GM23338 (cell line): ENCODE results near the gene BLOC1S3. TPM values are rescaled to one million over a fixed set of nuclear protein-coding genes. Genes with fewer than 3 reads are reported as not detected.

ENCODE experiments used
- ATAC-seq: fragments of 200-7000 bp; cut with Tn5 transposase; 3 replicates; pipeline ENCODE4 v1.9.1; 2020
- DNase-seq: peaks from one replicate; pipeline ENCODE4 v3.0.0-alpha.2; 2015; ENCODE audit warnings: low spot score
- H2AFZ ChIP-seq: fragments of 200-600 bp; sonication (generic); 2 replicates; pipeline ENCODE4 v1.8.0; 2016; ENCODE audit warnings: antibody characterized with exemption, mild to moderate bottlenecking, moderate library complexity
- H3F3A ChIP-seq: fragments of 200-600 bp; sonication (generic); replicated peaks from 2 replicates; pipeline ENCODE4 v1.8.0; 2017; ENCODE audit warnings: antibody characterized with exemption, mixed run types, low read depth
- H3K27ac ChIP-seq: fragments of 200-600 bp; sonication (generic); 2 replicates; pipeline ENCODE4 v1.6.1; 2016; ENCODE audit warnings: low read depth
- H3K27me3 ChIP-seq: fragments of 200-600 bp; sonication (generic); 2 replicates; pipeline ENCODE4 v1.8.0; 2016; ENCODE audit warnings: mild to moderate bottlenecking, mixed run types, moderate library complexity; ENCODE audit not compliant: insufficient read depth
- H3K36me3 ChIP-seq: fragments of 200-600 bp; sonication (generic); 2 replicates; pipeline ENCODE4 v1.8.0; 2016; ENCODE audit warnings: mild to moderate bottlenecking; ENCODE audit not compliant: insufficient read depth
- H3K4me1 ChIP-seq: fragments of 200-600 bp; sonication (generic); 2 replicates; pipeline ENCODE4 v1.8.0; 2016; ENCODE audit warnings: mild to moderate bottlenecking, moderate library complexity; ENCODE audit not compliant: insufficient read depth
- H3K4me2 ChIP-seq: fragments of 200-600 bp; sonication (generic); 2 replicates; pipeline ENCODE4 v1.7.1; 2017; ENCODE audit warnings: mixed run types
- H3K4me3 ChIP-seq: fragments of 200-600 bp; sonication (generic); 2 replicates; pipeline ENCODE4 v1.6.1; 2016; ENCODE audit warnings: mixed run types
- H3K79me2 ChIP-seq: fragments of 200-600 bp; sonication (generic); replicated peaks from 2 replicates; pipeline ENCODE4 v1.8.0; 2017; ENCODE audit warnings: mild to moderate bottlenecking; ENCODE audit not compliant: insufficient read depth
- H3K9me2 ChIP-seq: fragments of 200-600 bp; sonication (generic); 2 replicates; pipeline ENCODE4 v1.8.0; 2017; ENCODE audit not compliant: insufficient read depth
- H4K20me1 ChIP-seq: fragments of 200-600 bp; sonication (generic); replicated peaks from 2 replicates; pipeline ENCODE4 v1.8.0; 2017; ENCODE audit warnings: mild to moderate bottlenecking; ENCODE audit not compliant: insufficient read depth
- H3K27ac Mint-ChIP-seq: 2 replicates; pipeline ENCODE4 v1.8.0; 2020; ENCODE audit warnings: inconsistent platforms, mild to moderate bottlenecking, moderate library complexity, mixed read lengths
- H3K27me3 Mint-ChIP-seq: 3 replicates; pipeline ENCODE4 v1.8.0; 2022; ENCODE audit warnings: low read depth, mild to moderate bottlenecking, moderate library complexity, mixed read lengths, inconsistent platforms; ENCODE audit not compliant: insufficient read depth, poor library complexity
- H3K36me3 Mint-ChIP-seq: 3 replicates; pipeline ENCODE4 v1.8.0; 2021; ENCODE audit warnings: low read depth, mild to moderate bottlenecking, inconsistent platforms, moderate library complexity, mixed read lengths
- H3K4me1 Mint-ChIP-seq: 3 replicates; pipeline ENCODE4 v1.8.0; 2020; ENCODE audit warnings: mild to moderate bottlenecking, inconsistent platforms, mixed read lengths
- H3K4me3 Mint-ChIP-seq: 3 replicates; pipeline ENCODE4 v1.8.0; 2021; ENCODE audit warnings: moderate library complexity, mild to moderate bottlenecking, inconsistent platforms, mixed read lengths
- H3K9me3 Mint-ChIP-seq: 3 replicates; pipeline ENCODE4 v1.8.0; 2020; ENCODE audit warnings: moderate library complexity, mild to moderate bottlenecking, inconsistent platforms, mixed read lengths
- CREB1 ChIP-seq: fragments of 250-450 bp; sonication (Bioruptor Pico); IDR thresholded peaks from 2 replicates; pipeline ENCODE4 v1.5.0; 2020; ENCODE audit warnings: low read depth, mild to moderate bottlenecking, moderate library complexity
- NANOG ChIP-seq: IDR thresholded peaks from 2 replicates; pipeline ENCODE4 v1.6.1; 2016; ENCODE audit warnings: antibody characterized with exemption, borderline replicate concordance
- POLR2AphosphoS5 ChIP-seq: IDR thresholded peaks from 2 replicates; pipeline ENCODE4 v1.6.1; 2016; ENCODE audit warnings: antibody characterized with exemption, low read depth
- STAT1 ChIP-seq: IDR thresholded peaks from one replicate; pipeline ENCODE4 v1.6.1; 2016; ENCODE audit warnings: antibody characterized with exemption; ENCODE audit not compliant: unreplicated experiment
- ZNF114 ChIP-seq: fragments of 250-450 bp; sonication (Bioruptor Pico); IDR thresholded peaks from 2 replicates; pipeline ENCODE4 v1.5.0; 2020; ENCODE audit warnings: mild to moderate bottlenecking, moderate library complexity
- ZNF331 ChIP-seq: fragments of 250-450 bp; sonication (Bioruptor Pico); IDR thresholded peaks from 2 replicates; pipeline ENCODE4 v1.5.0; 2020; ENCODE audit warnings: low read depth, mild to moderate bottlenecking, moderate library complexity
- polyA plus RNA-seq: library from polyadenylated mRNA; unstranded; fragments of >200 nt; fragmentation: Nextera tagmentation; extraction: Ambion mirVana; gene quantifications from 2 replicates; pipeline ENCODE4 v1.2.1, GENCODE V29; 2016
- total RNA-seq: library from RNA; depleted of rRNA; stranded (reverse); fragments of >200 nt; shearing (Covaris generic); gene quantifications from 2 replicates; pipeline ENCODE4 v1.2.3, GENCODE V29; 2014
- TF ChIP-seq, protein P1 (sequence below): fragments of 250-450 bp; sonication (Bioruptor Pico); IDR thresholded peaks from 2 replicates; pipeline ENCODE4 v1.5.0; 2020; ENCODE audit warnings: mild to moderate bottlenecking, moderate library complexity
- TF ChIP-seq, protein P2 (sequence below): IDR thresholded peaks from one replicate; pipeline ENCODE4 v1.6.1; 2018; ENCODE audit warnings: antibody characterized with exemption; ENCODE audit not compliant: unreplicated experiment
- TF ChIP-seq, protein P3 (sequence below): IDR thresholded peaks from 2 replicates; pipeline ENCODE4 v1.6.1; 2016; ENCODE audit warnings: antibody characterized with exemption
- TF ChIP-seq, protein P4 (sequence below), 2 experiments: fragments of 200-600 bp in 1 of 2; sonication (generic) in 1 of 2; conservative IDR thresholded peaks; 2 replicates each; pipeline versions ENCODE4 v1.5.1 to v1.6.1; 2016 to 2017; ENCODE audit warnings: antibody characterized with exemption in 2 of 2, low read depth in 2 of 2, mild to moderate bottlenecking in 2 of 2, moderate library complexity in 1 of 2

Gene BLOC1S3
- total and polyA plus RNA-seq, 2 experiments from 2014 or later = 2.5 to 15.9 TPM

DNA sequence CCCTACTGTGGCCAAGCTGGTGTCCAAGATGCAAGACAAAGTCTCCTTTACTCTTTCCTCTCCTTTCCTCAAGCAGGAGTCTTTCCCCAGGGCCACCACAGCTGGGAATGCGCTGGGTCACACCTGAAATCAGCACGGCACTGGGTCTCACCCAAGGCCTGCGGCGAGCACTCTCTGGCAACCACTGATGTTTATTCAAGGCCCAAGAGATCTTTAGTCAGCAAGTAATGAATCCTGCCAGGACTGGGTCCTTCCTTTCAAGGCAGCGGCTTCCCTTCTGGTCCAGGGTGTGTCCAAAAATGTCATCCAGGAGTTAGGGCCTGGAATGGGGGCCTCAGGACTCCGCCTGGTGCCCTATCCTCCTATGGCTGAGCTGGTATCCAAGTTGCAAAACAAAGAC is 24.1 kb downstream of the BLOC1S3 start:
- DNase-seq (no peak), ATAC-seq (no peak)

DNA sequence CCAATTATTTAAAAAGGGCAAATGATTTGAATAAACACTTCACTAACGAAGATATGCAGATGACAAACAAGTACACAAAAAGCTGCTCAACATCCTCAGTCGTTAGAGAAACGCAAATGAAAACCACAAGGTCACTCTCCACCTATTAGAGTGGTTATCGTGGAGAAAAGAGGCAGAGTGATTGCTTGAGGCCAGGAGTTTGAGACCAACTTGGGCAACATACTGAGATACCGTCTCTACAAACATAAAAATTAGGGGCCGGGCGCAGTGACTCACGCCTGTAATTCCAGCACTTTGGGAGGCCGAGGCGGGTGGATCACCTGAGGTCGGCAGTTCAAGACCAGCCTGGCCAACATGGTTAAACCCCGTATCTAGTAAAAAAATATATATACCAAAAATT is 27.2 kb downstream of the BLOC1S3 start:
- Mint-ChIP-seq H3K36me3 (no peaks in the 10 kb centered on the region), H3K27ac (no peak overlapping the region), H3K27me3 (peaks cover 2% of the 10 kb centered on the region), H3K4me3 (no peak overlapping the region), H3K9me3 (no peaks in the 10 kb centered on the region), H3K4me1 (no peaks in the 10 kb centered on the region; the same call in 2 of the 3 replicates)
- H3K27me3 ChIP-seq = no peaks in the 10 kb centered on the region
- H3K4me3 ChIP-seq = no peak overlapping the region
- no peak overlapping the region for H3K27ac ChIP-seq
- H3K4me2 ChIP-seq = no peak overlapping the region
- no peaks in the 10 kb centered on the region for H3K36me3 ChIP-seq
- DNase-seq = no peak
- no peaks in the 10 kb centered on the region for H3K4me1 ChIP-seq
- no peaks in the 10 kb centered on the region for H3K79me2 ChIP-seq
- no peaks in the 10 kb centered on the region for H3F3A ChIP-seq
- no peaks in the 10 kb centered on the region for H4K20me1 ChIP-seq
- no peak for ATAC-seq
- H2AFZ ChIP-seq = no peak overlapping the region
- H3K9me2 ChIP-seq = no peaks in the 10 kb centered on the region
- TF ChIP-seq POLR2AphosphoS5 (no peak), NANOG (no peak), CREB1 (CRISPR knock-in tag) (no peak), STAT1 (no peak), ZNF114 (CRISPR knock-in tag) (no peak), ZNF331 (no peak)
- TF ChIP-seq, protein P1, sequence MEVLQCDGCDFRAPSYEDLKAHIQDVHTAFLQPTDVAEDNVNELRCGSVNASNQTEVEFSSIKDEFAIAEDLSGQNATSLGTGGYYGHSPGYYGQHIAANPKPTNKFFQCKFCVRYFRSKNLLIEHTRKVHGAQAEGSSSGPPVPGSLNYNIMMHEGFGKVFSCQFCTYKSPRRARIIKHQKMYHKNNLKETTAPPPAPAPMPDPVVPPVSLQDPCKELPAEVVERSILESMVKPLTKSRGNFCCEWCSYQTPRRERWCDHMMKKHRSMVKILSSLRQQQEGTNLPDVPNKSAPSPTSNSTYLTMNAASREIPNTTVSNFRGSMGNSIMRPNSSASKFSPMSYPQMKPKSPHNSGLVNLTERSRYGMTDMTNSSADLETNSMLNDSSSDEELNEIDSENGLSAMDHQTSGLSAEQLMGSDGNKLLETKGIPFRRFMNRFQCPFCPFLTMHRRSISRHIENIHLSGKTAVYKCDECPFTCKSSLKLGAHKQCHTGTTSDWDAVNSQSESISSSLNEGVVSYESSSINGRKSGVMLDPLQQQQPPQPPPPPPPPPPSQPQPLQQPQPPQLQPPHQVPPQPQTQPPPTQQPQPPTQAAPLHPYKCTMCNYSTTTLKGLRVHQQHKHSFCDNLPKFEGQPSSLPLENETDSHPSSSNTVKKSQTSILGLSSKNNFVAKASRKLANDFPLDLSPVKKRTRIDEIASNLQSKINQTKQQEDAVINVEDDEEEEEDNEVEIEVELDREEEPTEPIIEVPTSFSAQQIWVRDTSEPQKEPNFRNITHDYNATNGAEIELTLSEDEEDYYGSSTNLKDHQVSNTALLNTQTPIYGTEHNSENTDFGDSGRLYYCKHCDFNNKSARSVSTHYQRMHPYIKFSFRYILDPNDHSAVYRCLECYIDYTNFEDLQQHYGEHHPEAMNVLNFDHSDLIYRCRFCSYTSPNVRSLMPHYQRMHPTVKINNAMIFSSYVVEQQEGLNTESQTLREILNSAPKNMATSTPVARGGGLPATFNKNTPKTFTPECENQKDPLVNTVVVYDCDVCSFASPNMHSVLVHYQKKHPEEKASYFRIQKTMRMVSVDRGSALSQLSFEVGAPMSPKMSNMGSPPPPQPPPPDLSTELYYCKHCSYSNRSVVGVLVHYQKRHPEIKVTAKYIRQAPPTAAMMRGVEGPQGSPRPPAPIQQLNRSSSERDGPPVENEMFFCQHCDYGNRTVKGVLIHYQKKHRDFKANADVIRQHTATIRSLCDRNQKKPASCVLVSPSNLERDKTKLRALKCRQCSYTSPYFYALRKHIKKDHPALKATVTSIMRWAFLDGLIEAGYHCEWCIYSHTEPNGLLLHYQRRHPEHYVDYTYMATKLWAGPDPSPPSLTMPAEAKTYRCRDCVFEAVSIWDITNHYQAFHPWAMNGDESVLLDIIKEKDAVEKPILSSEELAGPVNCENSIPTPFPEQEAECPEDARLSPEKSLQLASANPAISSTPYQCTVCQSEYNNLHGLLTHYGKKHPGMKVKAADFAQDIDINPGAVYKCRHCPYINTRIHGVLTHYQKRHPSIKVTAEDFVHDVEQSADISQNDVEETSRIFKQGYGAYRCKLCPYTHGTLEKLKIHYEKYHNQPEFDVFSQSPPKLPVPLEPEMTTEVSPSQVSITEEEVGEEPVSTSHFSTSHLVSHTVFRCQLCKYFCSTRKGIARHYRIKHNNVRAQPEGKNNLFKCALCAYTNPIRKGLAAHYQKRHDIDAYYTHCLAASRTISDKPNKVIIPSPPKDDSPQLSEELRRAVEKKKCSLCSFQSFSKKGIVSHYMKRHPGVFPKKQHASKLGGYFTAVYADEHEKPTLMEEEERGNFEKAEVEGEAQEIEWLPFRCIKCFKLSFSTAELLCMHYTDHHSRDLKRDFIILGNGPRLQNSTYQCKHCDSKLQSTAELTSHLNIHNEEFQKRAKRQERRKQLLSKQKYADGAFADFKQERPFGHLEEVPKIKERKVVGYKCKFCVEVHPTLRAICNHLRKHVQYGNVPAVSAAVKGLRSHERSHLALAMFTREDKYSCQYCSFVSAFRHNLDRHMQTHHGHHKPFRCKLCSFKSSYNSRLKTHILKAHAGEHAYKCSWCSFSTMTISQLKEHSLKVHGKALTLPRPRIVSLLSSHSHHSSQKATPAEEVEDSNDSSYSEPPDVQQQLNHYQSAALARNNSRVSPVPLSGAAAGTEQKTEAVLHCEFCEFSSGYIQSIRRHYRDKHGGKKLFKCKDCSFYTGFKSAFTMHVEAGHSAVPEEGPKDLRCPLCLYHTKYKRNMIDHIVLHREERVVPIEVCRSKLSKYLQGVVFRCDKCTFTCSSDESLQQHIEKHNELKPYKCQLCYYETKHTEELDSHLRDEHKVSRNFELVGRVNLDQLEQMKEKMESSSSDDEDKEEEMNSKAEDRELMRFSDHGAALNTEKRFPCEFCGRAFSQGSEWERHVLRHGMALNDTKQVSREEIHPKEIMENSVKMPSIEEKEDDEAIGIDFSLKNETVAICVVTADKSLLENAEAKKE (CRISPR knock-in tag) = no peak
- TF ChIP-seq, protein P2, sequence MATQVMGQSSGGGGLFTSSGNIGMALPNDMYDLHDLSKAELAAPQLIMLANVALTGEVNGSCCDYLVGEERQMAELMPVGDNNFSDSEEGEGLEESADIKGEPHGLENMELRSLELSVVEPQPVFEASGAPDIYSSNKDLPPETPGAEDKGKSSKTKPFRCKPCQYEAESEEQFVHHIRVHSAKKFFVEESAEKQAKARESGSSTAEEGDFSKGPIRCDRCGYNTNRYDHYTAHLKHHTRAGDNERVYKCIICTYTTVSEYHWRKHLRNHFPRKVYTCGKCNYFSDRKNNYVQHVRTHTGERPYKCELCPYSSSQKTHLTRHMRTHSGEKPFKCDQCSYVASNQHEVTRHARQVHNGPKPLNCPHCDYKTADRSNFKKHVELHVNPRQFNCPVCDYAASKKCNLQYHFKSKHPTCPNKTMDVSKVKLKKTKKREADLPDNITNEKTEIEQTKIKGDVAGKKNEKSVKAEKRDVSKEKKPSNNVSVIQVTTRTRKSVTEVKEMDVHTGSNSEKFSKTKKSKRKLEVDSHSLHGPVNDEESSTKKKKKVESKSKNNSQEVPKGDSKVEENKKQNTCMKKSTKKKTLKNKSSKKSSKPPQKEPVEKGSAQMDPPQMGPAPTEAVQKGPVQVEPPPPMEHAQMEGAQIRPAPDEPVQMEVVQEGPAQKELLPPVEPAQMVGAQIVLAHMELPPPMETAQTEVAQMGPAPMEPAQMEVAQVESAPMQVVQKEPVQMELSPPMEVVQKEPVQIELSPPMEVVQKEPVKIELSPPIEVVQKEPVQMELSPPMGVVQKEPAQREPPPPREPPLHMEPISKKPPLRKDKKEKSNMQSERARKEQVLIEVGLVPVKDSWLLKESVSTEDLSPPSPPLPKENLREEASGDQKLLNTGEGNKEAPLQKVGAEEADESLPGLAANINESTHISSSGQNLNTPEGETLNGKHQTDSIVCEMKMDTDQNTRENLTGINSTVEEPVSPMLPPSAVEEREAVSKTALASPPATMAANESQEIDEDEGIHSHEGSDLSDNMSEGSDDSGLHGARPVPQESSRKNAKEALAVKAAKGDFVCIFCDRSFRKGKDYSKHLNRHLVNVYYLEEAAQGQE = no peak
- TF ChIP-seq, protein P3, sequence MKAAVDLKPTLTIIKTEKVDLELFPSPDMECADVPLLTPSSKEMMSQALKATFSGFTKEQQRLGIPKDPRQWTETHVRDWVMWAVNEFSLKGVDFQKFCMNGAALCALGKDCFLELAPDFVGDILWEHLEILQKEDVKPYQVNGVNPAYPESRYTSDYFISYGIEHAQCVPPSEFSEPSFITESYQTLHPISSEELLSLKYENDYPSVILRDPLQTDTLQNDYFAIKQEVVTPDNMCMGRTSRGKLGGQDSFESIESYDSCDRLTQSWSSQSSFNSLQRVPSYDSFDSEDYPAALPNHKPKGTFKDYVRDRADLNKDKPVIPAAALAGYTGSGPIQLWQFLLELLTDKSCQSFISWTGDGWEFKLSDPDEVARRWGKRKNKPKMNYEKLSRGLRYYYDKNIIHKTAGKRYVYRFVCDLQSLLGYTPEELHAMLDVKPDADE = no peak
- TF ChIP-seq, protein P4, sequence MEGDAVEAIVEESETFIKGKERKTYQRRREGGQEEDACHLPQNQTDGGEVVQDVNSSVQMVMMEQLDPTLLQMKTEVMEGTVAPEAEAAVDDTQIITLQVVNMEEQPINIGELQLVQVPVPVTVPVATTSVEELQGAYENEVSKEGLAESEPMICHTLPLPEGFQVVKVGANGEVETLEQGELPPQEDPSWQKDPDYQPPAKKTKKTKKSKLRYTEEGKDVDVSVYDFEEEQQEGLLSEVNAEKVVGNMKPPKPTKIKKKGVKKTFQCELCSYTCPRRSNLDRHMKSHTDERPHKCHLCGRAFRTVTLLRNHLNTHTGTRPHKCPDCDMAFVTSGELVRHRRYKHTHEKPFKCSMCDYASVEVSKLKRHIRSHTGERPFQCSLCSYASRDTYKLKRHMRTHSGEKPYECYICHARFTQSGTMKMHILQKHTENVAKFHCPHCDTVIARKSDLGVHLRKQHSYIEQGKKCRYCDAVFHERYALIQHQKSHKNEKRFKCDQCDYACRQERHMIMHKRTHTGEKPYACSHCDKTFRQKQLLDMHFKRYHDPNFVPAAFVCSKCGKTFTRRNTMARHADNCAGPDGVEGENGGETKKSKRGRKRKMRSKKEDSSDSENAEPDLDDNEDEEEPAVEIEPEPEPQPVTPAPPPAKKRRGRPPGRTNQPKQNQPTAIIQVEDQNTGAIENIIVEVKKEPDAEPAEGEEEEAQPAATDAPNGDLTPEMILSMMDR (conservative IDR thresholded peaks at IDR 0.05; ENCODE audit: low read depth in 2 of 2) = no peak

More for the DNA sequence above, 24.1 kb downstream of the BLOC1S3 start:
- H3K79me2 ChIP-seq = no peaks in the 10 kb centered on the region
- Mint-ChIP-seq H3K4me3 (no peak overlapping the region), H3K9me3 (no peaks in the 10 kb centered on the region; the same call in 2 of the 3 replicates), H3K27me3 (peaks cover 3% of the 10 kb centered on the region), H3K36me3 (no peaks in the 10 kb centered on the region), H3K4me1 (no peaks in the 10 kb centered on the region; the same call in 2 of the 3 replicates), H3K27ac (no peak overlapping the region)
- H3K36me3 ChIP-seq = no peaks in the 10 kb centered on the region
- H2AFZ ChIP-seq = no peak overlapping the region
- no peaks in the 10 kb centered on the region for H3K4me1 ChIP-seq
- TF ChIP-seq CREB1 (CRISPR knock-in tag) = no peak
- no peaks in the 10 kb centered on the region for H3F3A ChIP-seq
- H3K9me2 ChIP-seq = no peaks in the 10 kb centered on the region
- H3K27ac ChIP-seq = no peak overlapping the region
- H3K27me3 ChIP-seq = no peaks in the 10 kb centered on the region
- no peak overlapping the region for H3K4me2 ChIP-seq
- no peaks in the 10 kb centered on the region for H4K20me1 ChIP-seq
- no peak overlapping the region for H3K4me3 ChIP-seq
